GM23338 (cell line): ENCODE results near the gene LIN7C.

Experiments used
- CTCF ChIP-seq, 2 experiments: fragments of 200-600 bp in 1 of 2; sonication (generic) in 1 of 2; conservative IDR thresholded peaks; 2 replicates each; pipeline versions ENCODE4 v1.5.1 to v1.6.1; 2016 to 2017; ENCODE audit warnings: antibody characterized with exemption in 2 of 2, low read depth in 2 of 2, mild to moderate bottlenecking in 2 of 2, moderate library complexity in 1 of 2
- EZH2 ChIP-seq: fragments of 200-600 bp; sonication (generic); IDR thresholded peaks from one replicate; pipeline ENCODE4 v1.8.0; 2017; ENCODE audit warnings: antibody characterized with exemption, mild to moderate bottlenecking, low read depth; ENCODE audit not compliant: unreplicated experiment
- EZH2phosphoT487 ChIP-seq: fragments of 200-600 bp; sonication (generic); IDR thresholded peaks from one replicate; pipeline ENCODE4 v1.8.1; 2018; ENCODE audit warnings: antibody characterized with exemption; ENCODE audit not compliant: unreplicated experiment
- JUNB ChIP-seq: IDR thresholded peaks from one replicate; pipeline ENCODE4 v1.6.1; 2016; ENCODE audit warnings: antibody characterized with exemption; ENCODE audit not compliant: unreplicated experiment
- NANOG ChIP-seq: IDR thresholded peaks from 2 replicates; pipeline ENCODE4 v1.6.1; 2016; ENCODE audit warnings: antibody characterized with exemption, borderline replicate concordance
- POLR2AphosphoS5 ChIP-seq: IDR thresholded peaks from 2 replicates; pipeline ENCODE4 v1.6.1; 2016; ENCODE audit warnings: antibody characterized with exemption, low read depth
- REST ChIP-seq: IDR thresholded peaks from one replicate; pipeline ENCODE4 v1.6.1; 2018; ENCODE audit warnings: antibody characterized with exemption; ENCODE audit not compliant: unreplicated experiment
- ZNF462 ChIP-seq: fragments of 250-450 bp; sonication (Bioruptor Pico); IDR thresholded peaks from 2 replicates; pipeline ENCODE4 v1.5.0; 2020; ENCODE audit warnings: mild to moderate bottlenecking, moderate library complexity

DNA sequence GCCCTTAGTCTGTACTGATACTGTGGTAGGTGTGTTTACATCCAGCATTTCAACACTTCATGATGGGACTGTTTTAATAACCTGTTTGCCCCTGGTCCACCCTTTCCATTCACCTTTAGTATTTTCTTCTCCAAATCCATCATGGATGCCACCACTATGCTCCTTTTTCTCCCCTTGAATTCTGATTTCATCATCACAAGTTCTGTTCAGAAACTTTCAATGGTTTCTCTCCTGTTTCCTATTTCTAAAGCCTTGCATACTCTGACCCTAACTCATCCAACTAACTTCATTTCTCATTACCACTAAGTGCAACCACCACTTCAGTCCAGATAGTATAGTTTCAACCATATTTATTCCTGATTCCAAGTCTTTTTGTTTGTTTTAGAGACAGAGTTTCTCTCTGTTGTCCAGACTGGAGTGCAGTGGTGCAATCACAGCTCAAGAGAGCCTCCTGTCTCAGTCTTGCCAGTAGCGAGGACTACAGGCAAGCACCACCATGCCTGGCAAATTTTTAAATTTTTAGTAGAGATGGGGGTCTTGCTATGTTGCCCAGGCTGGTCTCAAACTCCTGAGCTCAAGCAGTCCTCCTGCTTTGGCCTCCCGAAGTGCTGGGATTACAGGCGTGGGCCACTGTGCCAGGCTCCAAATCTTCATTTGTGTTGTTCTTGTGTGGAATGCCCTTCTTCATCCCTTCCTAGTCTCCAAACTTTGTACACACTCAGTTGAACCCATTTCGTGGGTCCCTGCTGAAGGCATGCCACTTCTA lies 1.2 kb upstream of the LIN7C start:
- TF ChIP-seq EZH2: no peak
- no peak for TF ChIP-seq REST
- no peak for TF ChIP-seq CTCF (conservative IDR thresholded peaks at IDR 0.05; ENCODE audit: low read depth in 2 of 2)
- TF ChIP-seq EZH2phosphoT487: no peak
- TF ChIP-seq POLR2AphosphoS5: no peak
- no peak for TF ChIP-seq ZNF462 (CRISPR knock-in tag)
- TF ChIP-seq JUNB: no peak
- no peak for TF ChIP-seq NANOG
